K562 (cell line): ENCODE data around the gene HP. TPM values are rescaled to one million over a fixed set of nuclear protein-coding genes. Genes with fewer than 3 reads are reported as not detected.

Experiments used
- BMI1 ChIP-seq: fragments of 150-350 bp; IDR thresholded peaks from 2 replicates; pipeline ENCODE4 v1.6.1; 2014; ENCODE audit warnings: low read length
- CAMTA2 ChIP-seq: fragments of 250-450 bp; sonication (Bioruptor Pico); conservative IDR thresholded peaks from 2 replicates; pipeline ENCODE4 v1.5.1; 2022
- E2F5 ChIP-seq: sonication (generic); formaldehyde crosslinking; IDR thresholded peaks from 2 replicates; pipeline ENCODE4 v1.8.0; 2022; ENCODE audit warnings: mild to moderate bottlenecking, missing genetic modification reagents
- ELF2 ChIP-seq: fragments of 250-450 bp; sonication (Bioruptor Pico); IDR thresholded peaks from 2 replicates; pipeline ENCODE4 v1.5.0; 2021; ENCODE audit warnings: mild to moderate bottlenecking
- FOXP1 ChIP-seq: sonication (generic); formaldehyde crosslinking; IDR thresholded peaks from 2 replicates; pipeline ENCODE4 v1.8.0; 2022; ENCODE audit warnings: mild to moderate bottlenecking, missing genetic modification reagents
- IFI16 ChIP-seq: fragments of 250-450 bp; sonication (Bioruptor Pico); IDR thresholded peaks from 2 replicates; pipeline ENCODE4 v2.1.2; 2022; ENCODE audit warnings: mild to moderate bottlenecking, inconsistent platforms
- KAT2B ChIP-seq: IDR thresholded peaks from one replicate; pipeline ENCODE4 v1.6.1; 2012; ENCODE audit warnings: low read depth, mild to moderate bottlenecking, control low read depth, inconsistent platforms, low read length, moderate library complexity
- KLF10 ChIP-seq: fragments of 250-450 bp; sonication (Bioruptor Pico); IDR thresholded peaks from 2 replicates; pipeline ENCODE4 v1.6.1; 2021; ENCODE audit warnings: matching md5 sums
- LEF1 ChIP-seq: fragments of 450-650 bp; IDR thresholded peaks from 2 replicates; pipeline ENCODE4 v1.6.1; 2016; ENCODE audit warnings: mild to moderate bottlenecking
- NCOA1 ChIP-seq: fragments of 450-650 bp; IDR thresholded peaks from 2 replicates; pipeline ENCODE4 v1.6.1; 2016; ENCODE audit warnings: low read depth
- NCOA6 ChIP-seq: fragments of 450-650 bp; IDR thresholded peaks from 2 replicates; pipeline ENCODE4 v1.6.1; 2017; ENCODE audit warnings: mild to moderate bottlenecking
- PHF20 ChIP-seq: fragments of 450-650 bp; IDR thresholded peaks from 2 replicates; pipeline ENCODE4 v1.6.1; 2018; ENCODE audit not compliant: partially characterized antibody
- RAD21 ChIP-seq, 2 experiments: fragments of 250-450 bp in 1 of 2; fragments of 450-650 bp in 1 of 2; sonication (Bioruptor Pico) in 1 of 2; formaldehyde crosslinking in 1 of 2; IDR thresholded peaks in 1 of 2; conservative IDR thresholded peaks in 1 of 2; 2 replicates each; pipeline versions ENCODE4 v1.4.0 to v1.8.0; 2020 to 2022; ENCODE audit warnings: mild to moderate bottlenecking in 2 of 2, moderate library complexity in 1 of 2
- RFX5 ChIP-seq: IDR thresholded peaks from 2 replicates; pipeline ENCODE4 v1.6.1; 2011; ENCODE audit warnings: low read depth, mild to moderate bottlenecking, improper control_type of control experiment, low read length
- SMAD2 ChIP-seq: fragments of 150-350 bp; IDR thresholded peaks from 2 replicates; pipeline ENCODE4 v1.6.1; 2014; ENCODE audit warnings: low read depth, mild to moderate bottlenecking, low read length
- TAF9B ChIP-seq: fragments of 450-650 bp; IDR thresholded peaks from 2 replicates; pipeline ENCODE4 v1.6.1; 2018; ENCODE audit warnings: mild to moderate bottlenecking; ENCODE audit not compliant: partially characterized antibody
- TCF3 ChIP-seq: sonication (generic); formaldehyde crosslinking; IDR thresholded peaks from 2 replicates; pipeline ENCODE4 v1.4.0; 2020; ENCODE audit warnings: mild to moderate bottlenecking, missing genetic modification reagents
- ZBTB7A ChIP-seq: IDR thresholded peaks from 2 replicates; pipeline ENCODE4 v1.6.1; 2011; ENCODE audit warnings: low read depth, mild to moderate bottlenecking, low read length, moderate library complexity, borderline replicate concordance; ENCODE audit not compliant: control insufficient read depth
- ZKSCAN3 ChIP-seq: fragments of 250-450 bp; sonication (Bioruptor Pico); IDR thresholded peaks from 2 replicates; pipeline ENCODE4 v1.4.0; 2020
- ZNF140 ChIP-seq: fragments of 250-450 bp; sonication (Bioruptor Pico); IDR thresholded peaks from 2 replicates; pipeline ENCODE4 v1.8.0; 2021; ENCODE audit warnings: moderate library complexity, mild to moderate bottlenecking, inconsistent platforms
- ZNF146 ChIP-seq: IDR thresholded peaks from one replicate; pipeline ENCODE4 v1.6.1; 2018; ENCODE audit warnings: missing compliant biosample characterization; ENCODE audit not compliant: unreplicated experiment
- ZNF407 ChIP-seq: fragments of 450-650 bp; IDR thresholded peaks from 2 replicates; pipeline ENCODE4 v1.6.1; 2016; ENCODE audit warnings: low read depth
- polyA plus RNA-seq, 8 experiments: library from polyadenylated mRNA; depleted of rRNA in 4 of 8; stranded (reverse) in 5 of 8; unstranded in 3 of 8; fragments of >200 nt; fragmentation: Nextera tagmentation in 2 of 8; fragmentation: Illumina TruSeq in 1 of 8; extraction: Ambion mirVana in 2 of 8; extraction: Trizol in 1 of 8; gene quantifications; 2 replicates each; pipeline versions ENCODE4 v1.2.1 to v1.2.3, GENCODE V29; 2011 to 2014; ENCODE audit warnings: inconsistent platforms in 1 of 8, missing spikeins in 1 of 8
- total RNA-seq, 7 experiments: library from RNA; depleted of rRNA in 6 of 7; stranded (reverse); fragments of >200 nt in 6 of 7; fragmentation: Illumina TruSeq in 2 of 7; extraction: Trizol in 2 of 7; gene quantifications; 2 replicates each; pipeline versions ENCODE4 v1.2.1 to v1.2.3, GENCODE V29; 2011 to 2021; ENCODE audit warnings: low replicate concordance in 1 of 7

HP gene
- total and polyA plus RNA-seq, 9 of the 15 experiments (the other 6 are each of a cell fraction or from before 2014, with no cell fraction given) = 0.04 to 8.7 TPM; not detected in 7

GRCh38 chr16:72008424-72009216, 45.7 kb upstream of the HP start, which contains the start of gene DHODH (continued):
- TF ChIP-seq ZNF407 (no peak), TAF9B (no peak), ZNF140 (CRISPR knock-in tag) (no peak), ZNF146 (CRISPR knock-in tag) (no peak), CAMTA2 (CRISPR knock-in tag) (no peak), ZKSCAN3 (CRISPR knock-in tag) (no peak), BMI1 (no peak), SMAD2 (no peak), ZBTB7A (no peak), LEF1 (no peak; the same call in 1 of the 2 replicates), RAD21 (CRISPR knock-in tag; conservative IDR thresholded peaks at IDR 0.05 in 1 of 2, IDR thresholded peaks at IDR 0.05 in 1 of 2) (0 out of 4 replicates have a peak, but pooled peaks of 1 of the 2 experiments have one; percentile 4), TCF3 (CRISPR knock-in tag) (0 out of 2 replicates have a peak, but pooled peaks have one; percentile 16), NCOA1 (no peak), E2F5 (CRISPR knock-in tag) (no peak), KAT2B (no peak), FOXP1 (CRISPR knock-in tag) (no peak), NCOA6 (no peak), RFX5 (no peak), KLF10 (CRISPR knock-in tag) (no peak), PHF20 (peak; percentile 64), ELF2 (CRISPR knock-in tag) (no peak), IFI16 (CRISPR knock-in tag) (no peak)
